ENCODE results near the gene ETV5. TPM values are rescaled to one million over a fixed set of nuclear protein-coding genes. Genes with fewer than 3 reads are reported as not detected.

The ETV5 gene
- 21.3 to 29.5 TPM (median 26.8 TPM) in 5 replicates for total RNA-seq (2022; extraction: Qiagen RNA extraction; ENCODE audit: low read depth)

DNA sequence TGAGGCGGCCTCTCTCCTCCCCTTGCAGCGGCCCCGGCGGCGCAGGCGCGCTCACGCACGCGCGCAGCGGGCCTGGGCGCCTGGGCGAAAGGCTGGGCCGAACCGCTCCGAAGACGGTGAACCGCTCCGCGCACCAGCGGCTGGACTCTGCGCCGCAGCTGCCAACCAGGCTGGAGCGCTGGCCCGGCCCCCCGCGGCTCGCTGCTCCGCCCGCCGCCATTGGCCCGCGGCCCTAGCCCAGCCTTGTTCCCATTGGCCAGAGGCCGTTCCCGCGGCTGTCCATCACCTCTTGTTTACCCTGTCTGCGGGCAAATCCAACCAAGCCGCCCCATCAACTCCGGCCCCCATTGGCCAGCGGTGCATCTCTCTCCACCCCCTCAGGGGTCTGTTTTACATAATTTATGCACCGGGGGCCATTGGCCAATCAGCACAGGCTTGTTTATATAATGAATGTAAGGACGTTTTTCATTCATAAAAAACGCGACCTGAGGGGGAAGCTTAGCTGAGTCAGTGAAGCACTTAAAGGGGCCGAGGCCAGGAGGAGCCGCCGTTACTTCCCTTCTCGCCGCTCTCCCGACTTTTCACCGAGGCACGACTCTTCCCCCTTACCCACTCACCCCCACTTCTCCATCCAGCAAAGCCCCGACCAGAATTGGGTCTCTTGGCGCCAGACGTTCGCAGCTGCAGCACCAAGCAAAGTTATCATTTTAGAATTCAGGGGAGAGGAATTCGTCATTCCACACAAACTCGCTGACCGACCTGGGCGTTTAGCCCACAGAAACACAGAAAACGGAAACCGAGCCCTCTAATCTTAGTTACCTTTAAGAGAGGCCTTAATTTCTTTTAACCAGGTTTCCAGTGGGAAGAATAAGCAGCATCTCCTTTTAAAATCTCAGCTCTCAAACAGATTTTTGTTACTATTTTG, at the start of gene ETV5:
Gene ETV5 (minus strand): TSS at position 149 of the 925 bp plus-strand sequence. CDS start 3,221 bp downstream, outside the sequence.

Other genes starting within 250 kb of the ETV5 start
- 154 to 172 TPM (median 168 TPM) in 5 replicates for gene TRA2B, start 171.1 kb downstream of the ETV5 start, total RNA-seq (2022; extraction: Qiagen RNA extraction; ENCODE audit: low read depth)